ENCODE measurements around the gene IGFBPL1. TPM values are rescaled to one million over a fixed set of nuclear protein-coding genes. Genes with fewer than 3 reads are reported as not detected.
A peak's percentile ranks its signal among the peaks of the same experiment; 100 is the strongest.

The IGFBPL1 gene
- total and polyA plus RNA-seq, 2 donors (not counting 1 experiment from before 2014, with no cell fraction given), result not detected

- Histone ChIP-seq H3K79me2 (ENCODE audit: control insufficient read depth, insufficient read depth, low read length) (no peaks in the 10 kb centered on the region), H3K36me3 (replicated peaks in 1 of 2; ENCODE audit: control extremely low read depth in 1 of 2, control insufficient read depth in 1 of 2, extremely low read depth in 1 of 2, insufficient read depth in 2 of 2, low read length in 1 of 2) (peaks cover 0 to 3% of the 10 kb centered on the region in 2 experiments), H3K4me2 (replicated peaks; ENCODE audit: low read depth, low read length, poor library complexity, severe bottlenecking) (peak overlapping the region; percentile 95), H3K4me1 (ENCODE audit: control insufficient read depth in 2 of 2, insufficient read depth in 2 of 2, low read length in 2 of 2) (peaks cover 6 to 13% of the 10 kb centered on the region in 2 donors), H2AFZ (ENCODE audit: insufficient read depth, low read depth, low read length, poor library complexity, severe bottlenecking) (peak overlapping the region; percentile 96), H4K20me1 (ENCODE audit: control insufficient read depth, insufficient read depth, low read length, poor library complexity, severe bottlenecking) (no peaks in the 10 kb centered on the region), H3K4me3 (ENCODE audit: control extremely low read depth in 1 of 5, extremely low read depth in 1 of 5, insufficient read depth in 1 of 5, low read depth in 2 of 5, low read length in 4 of 5) (peak overlapping the region in 2 of 5 experiments; percentile 67 to 82), H3K9ac (ENCODE audit: low read length) (peak overlapping the region; percentile 88), H3K9me3 (ENCODE audit: control extremely low read depth in 1 of 3, control insufficient read depth in 2 of 3, insufficient read depth in 1 of 3, low read length in 2 of 3) (peaks cover 0 to 6% (median 0%) of the 10 kb centered on the region in 3 donors), H3K27me3 (replicated peaks in 1 of 4; ENCODE audit: control extremely low read depth in 1 of 4, control insufficient read depth in 3 of 4, insufficient read depth in 4 of 4, low read length in 3 of 4) (peaks cover 0 to 3% (median 0%) of the 10 kb centered on the region in 4 experiments), H3K27ac (ENCODE audit: low read length in 2 of 2) (no peak overlapping the region)
- no peak overlapping the region for H3K27ac Mint-ChIP-seq
- H3K27me3 Mint-ChIP-seq, result peaks cover 13% of the 10 kb centered on the region
- DNase-seq (no peak), ATAC-seq (ENCODE audit: low read depth) (no peak)
- intact Hi-C loops (cut with micrococcal nuclease), result no loop called here
- H3K9me3 Mint-ChIP-seq (ENCODE audit: insufficient read depth), result no peaks in the 10 kb centered on the region
- H3K4me1 Mint-ChIP-seq, result peaks cover 21% of the 10 kb centered on the region
- WGBS (ENCODE audit: insufficient coverage), result 99% methylated on average over 12 of the region's 18 CpGs
- ChIA-PET POLR2A (no interaction called here), CTCF (interaction anchor here (1.0 kb wide), 1 partner anchor 303 kb away, joined by 3 read pairs; no protein-coding TSS in a partner anchor)
- TF ChIP-seq CTCF (IDR thresholded peaks at IDR 0.05), result no peak
- no peak for TF ChIP-seq EZH2 (IDR thresholded peaks at IDR 0.05; ENCODE audit: borderline replicate concordance, insufficient read depth, low read depth, low read length, poor library complexity, severe bottlenecking)
- H3K4me3 Mint-ChIP-seq, result peak overlapping the region; percentile 90
These were observed 32.8 kb downstream of the IGFBPL1 start for GRCh38 chr9:38391278-38392118.

GRCh38 chr9:38390851-38391250, 33.4 kb downstream of the IGFBPL1 start:
- Histone ChIP-seq H3K36me3 (replicated peaks in 1 of 2; ENCODE audit: control extremely low read depth in 1 of 2, control insufficient read depth in 1 of 2, extremely low read depth in 1 of 2, insufficient read depth in 2 of 2, low read length in 1 of 2) (no peaks in the 10 kb centered on the region), H3K9me3 (ENCODE audit: control extremely low read depth in 1 of 3, control insufficient read depth in 2 of 3, insufficient read depth in 1 of 3, low read length in 2 of 3) (peaks cover 0 to 4% (median 0%) of the 10 kb centered on the region in 3 donors), H3K79me2 (ENCODE audit: control insufficient read depth, insufficient read depth, low read length) (no peaks in the 10 kb centered on the region), H3K27me3 (replicated peaks in 1 of 4; ENCODE audit: control extremely low read depth in 1 of 4, control insufficient read depth in 3 of 4, insufficient read depth in 4 of 4, low read length in 3 of 4) (peaks cover 0 to 3% (median 0%) of the 10 kb centered on the region in 4 experiments), H3K4me2 (replicated peaks; ENCODE audit: low read depth, low read length, poor library complexity, severe bottlenecking) (no peak overlapping the region), H3K9ac (ENCODE audit: low read length) (no peak overlapping the region), H3K4me1 (ENCODE audit: control insufficient read depth in 2 of 2, insufficient read depth in 2 of 2, low read length in 2 of 2) (peaks cover 6 to 13% of the 10 kb centered on the region in 2 donors), H3K27ac (ENCODE audit: low read length in 2 of 2) (no peak overlapping the region), H4K20me1 (ENCODE audit: control insufficient read depth, insufficient read depth, low read length, poor library complexity, severe bottlenecking) (no peaks in the 10 kb centered on the region), H3K4me3 (ENCODE audit: control extremely low read depth in 1 of 5, extremely low read depth in 1 of 5, insufficient read depth in 1 of 5, low read depth in 2 of 5, low read length in 4 of 5) (no peak overlapping the region), H2AFZ (ENCODE audit: insufficient read depth, low read depth, low read length, poor library complexity, severe bottlenecking) (no peak overlapping the region)
- peaks cover 13% of the 10 kb centered on the region for H3K27me3 Mint-ChIP-seq
- ChIA-PET CTCF (interaction anchor here (1.0 kb wide), 1 partner anchor 303 kb away, joined by 3 read pairs; no protein-coding TSS in a partner anchor), POLR2A (no interaction called here)
- intact Hi-C loops (cut with micrococcal nuclease), result no loop called here
- H3K27ac Mint-ChIP-seq, result no peak overlapping the region
- DNase-seq, result no peak
- WGBS (ENCODE audit: insufficient coverage), result 89% methylated on average over 4 of the region's 5 CpGs
- H3K4me3 Mint-ChIP-seq, result peak overlapping the region; percentile 90
- H3K4me1 Mint-ChIP-seq, result peaks cover 21% of the 10 kb centered on the region
- no peak for TF ChIP-seq CTCF (IDR thresholded peaks at IDR 0.05)
- TF ChIP-seq EZH2 (IDR thresholded peaks at IDR 0.05; ENCODE audit: borderline replicate concordance, insufficient read depth, low read depth, low read length, poor library complexity, severe bottlenecking), result no peak
- ATAC-seq (ENCODE audit: low read depth), result no peak
- no peaks in the 10 kb centered on the region for H3K9me3 Mint-ChIP-seq (ENCODE audit: insufficient read depth)

Measured in B cell (primary cell).